HepG2 (cell line): Measurements from ENCODE around the gene GORASP2. TPM values are rescaled to one million over a fixed set of nuclear protein-coding genes. Genes with fewer than 3 reads are reported as not detected.

Experiments used
- ATF6 ChIP-seq: sonication (generic); formaldehyde crosslinking; conservative IDR thresholded peaks from 2 replicates; pipeline ENCODE4 v1.4.0; 2020; ENCODE audit warnings: missing genetic modification reagents
- E2F5 ChIP-seq: sonication (generic); formaldehyde crosslinking; conservative IDR thresholded peaks from 2 replicates; pipeline ENCODE4 v1.4.0; 2020; ENCODE audit warnings: missing genetic modification reagents
- KAT8 ChIP-seq: IDR thresholded peaks from 2 replicates; pipeline ENCODE4 v1.6.1; 2016; ENCODE audit warnings: missing genetic modification reagents, missing compliant biosample characterization
- MIXL1 ChIP-seq: IDR thresholded peaks from 2 replicates; pipeline ENCODE4 v1.6.1; 2016
- NCOA5 ChIP-seq: sonication (generic); formaldehyde crosslinking; IDR thresholded peaks from 2 replicates; pipeline ENCODE4 v1.4.0; 2020; ENCODE audit warnings: missing genetic modification reagents
- PREB ChIP-seq: sonication (generic); formaldehyde crosslinking; IDR thresholded peaks from 2 replicates; pipeline ENCODE4 v1.4.0; 2020; ENCODE audit warnings: missing genetic modification reagents
- RNF2 ChIP-seq: fragments of 450-650 bp; conservative IDR thresholded peaks from 2 replicates; pipeline ENCODE4 v1.6.1; 2016; ENCODE audit warnings: low read depth
- SCMH1 ChIP-seq: sonication (generic); formaldehyde crosslinking; IDR thresholded peaks from 2 replicates; pipeline ENCODE4 v1.9.0; 2021; ENCODE audit warnings: missing genetic modification reagents, mild to moderate bottlenecking, borderline replicate concordance
- ZNF225 ChIP-seq: sonication (generic); formaldehyde crosslinking; IDR thresholded peaks from 2 replicates; pipeline ENCODE4 v1.4.0; 2020; ENCODE audit warnings: mild to moderate bottlenecking, missing genetic modification reagents
- ZNF460 ChIP-seq: sonication (generic); formaldehyde crosslinking; IDR thresholded peaks from 2 replicates; pipeline ENCODE4 v1.5.1; 2020; ENCODE audit warnings: missing genetic modification reagents, mild to moderate bottlenecking, borderline replicate concordance
- ZNF646 ChIP-seq: sonication (generic); formaldehyde crosslinking; IDR thresholded peaks from 2 replicates; pipeline ENCODE4 v1.9.0; 2021; ENCODE audit warnings: mild to moderate bottlenecking, missing genetic modification reagents
- ZNF878 ChIP-seq: sonication (generic); formaldehyde crosslinking; IDR thresholded peaks from 2 replicates; pipeline ENCODE4 v1.8.1; 2023; ENCODE audit warnings: mild to moderate bottlenecking, missing genetic modification reagents, moderate library complexity
- polyA plus RNA-seq, 8 experiments: library from polyadenylated mRNA; depleted of rRNA in 3 of 8; stranded (reverse) in 7 of 8; unstranded in 1 of 8; fragments of >200 nt; fragmentation: Illumina TruSeq in 4 of 8; extraction: Trizol in 4 of 8; gene quantifications; 2 replicates each; pipeline versions ENCODE4 v1.2.1 to v1.2.3, GENCODE V29; 2011 to 2016; ENCODE audit warnings: low read depth in 4 of 8, missing spikeins in 1 of 8, mixed read lengths in 1 of 8; ENCODE audit not compliant: insufficient read depth in 1 of 8
- total RNA-seq, 5 experiments: library from RNA; depleted of rRNA; stranded (reverse); fragments of >200 nt; fragmentation: Illumina TruSeq; extraction: Trizol; gene quantifications; 2 replicates each; pipeline ENCODE4 v1.2.3, GENCODE V29; 2016; ENCODE audit warnings: low read depth in 1 of 5

GORASP2 gene
- total and polyA plus RNA-seq, 2 of the 13 experiments (the other 11 are each of a cell fraction or from before 2014, with no cell fraction given): 103 to 239 TPM

DNA sequence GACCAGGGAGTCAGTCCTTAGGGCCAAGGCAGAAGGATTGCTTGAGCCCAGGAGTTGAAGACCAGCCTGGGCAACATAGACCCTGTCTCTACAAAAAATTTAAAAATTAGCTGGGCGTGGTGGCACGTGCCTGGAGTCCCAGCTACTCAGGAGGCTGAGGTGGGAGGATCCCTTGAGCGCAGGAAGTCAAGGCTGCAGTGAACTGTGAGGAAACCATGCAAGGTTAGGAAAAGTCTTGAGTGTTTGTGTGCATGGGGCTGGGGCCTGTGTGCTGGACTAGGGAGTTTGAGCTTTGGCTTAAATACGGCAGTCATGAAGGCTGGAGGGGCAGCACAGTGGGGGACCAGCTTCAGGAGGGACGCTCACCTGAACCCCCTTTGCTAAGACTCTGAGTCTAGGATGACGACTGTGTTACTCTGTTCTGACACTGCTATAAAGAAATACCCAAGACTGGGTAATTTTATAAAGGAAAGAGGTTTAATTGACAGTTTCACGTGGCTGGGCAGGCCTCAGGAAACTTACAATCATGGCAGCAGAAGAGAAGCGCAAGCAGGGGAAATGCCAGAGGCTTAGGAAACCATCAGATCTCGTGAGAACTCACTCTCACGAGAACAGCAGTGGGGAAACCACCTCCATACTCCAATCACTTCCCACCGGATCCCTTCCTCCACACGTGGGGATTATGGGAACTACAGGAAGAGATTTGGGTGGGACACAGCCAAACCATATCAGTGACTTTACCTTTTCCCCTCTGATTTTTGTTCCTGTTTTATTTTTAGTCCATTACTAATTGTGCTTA lies 39.4 kb downstream of the GORASP2 start (continued):
- TF ChIP-seq ZNF646 (CRISPR knock-in tag) (no peak), ATF6 (CRISPR knock-in tag) (no peak), ZNF225 (CRISPR knock-in tag) (no peak), E2F5 (CRISPR knock-in tag) (no peak), SCMH1 (no peak), PREB (CRISPR knock-in tag) (no peak), RNF2 (no peak), ZNF460 (CRISPR knock-in tag) (no peak), KAT8 (CRISPR knock-in tag) (no peak), ZNF878 (CRISPR knock-in tag) (no peak), NCOA5 (CRISPR knock-in tag) (no peak), MIXL1 (CRISPR knock-in tag) (no peak)
- TF ChIP-seq, all 625 proteins: peak for 11
